ENCODE measurements around the gene SHMT2. TPM values are rescaled to one million over a fixed set of nuclear protein-coding genes. Genes with fewer than 3 reads are reported as not detected.

Gene SHMT2
- total RNA-seq, 1 experiment from 2014 or later, result 274 TPM

DNA sequence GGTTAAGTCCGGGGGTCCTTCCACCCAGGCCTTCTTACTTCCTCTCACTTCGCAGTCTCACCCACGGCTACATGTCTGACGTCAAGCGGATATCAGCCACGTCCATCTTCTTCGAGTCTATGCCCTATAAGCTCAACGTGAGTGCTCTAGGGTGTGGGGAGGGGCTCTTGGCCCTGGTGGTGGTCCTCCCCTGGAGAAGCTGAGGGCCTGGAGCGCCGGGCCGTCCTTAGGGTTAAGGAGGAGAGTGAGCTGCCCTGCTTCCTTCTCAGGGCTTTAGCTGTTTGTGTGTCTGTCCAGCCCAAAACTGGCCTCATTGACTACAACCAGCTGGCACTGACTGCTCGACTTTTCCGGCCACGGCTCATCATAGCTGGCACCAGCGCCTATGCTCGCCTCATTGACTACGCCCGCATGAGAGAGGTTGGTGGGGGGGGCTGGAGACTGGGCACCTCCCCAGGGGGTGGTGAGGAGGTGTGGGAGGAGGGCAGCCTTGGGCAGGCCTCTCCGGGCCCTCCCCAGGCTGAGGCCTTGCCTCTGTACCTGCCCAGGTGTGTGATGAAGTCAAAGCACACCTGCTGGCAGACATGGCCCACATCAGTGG is 2.7 kb downstream of the SHMT2 start:
- ChIA-PET POLR2A (ENCODE audit: low non-redundant PET) (interaction anchor here (0.6 kb wide), 1 partner anchor 138 kb away, joined by 7 read pairs; no protein-coding TSS in a partner anchor), CTCF (interaction anchor here (1.6 kb wide), 1 partner anchor 19 kb away, joined by 4 read pairs; no protein-coding TSS in a partner anchor)
- Histone ChIP-seq H3K4me3 (ENCODE audit: low read depth, low read length, poor library complexity, severe bottlenecking) (no peak overlapping the region), H3K27ac (ENCODE audit: low read depth, low read length, poor library complexity, severe bottlenecking) (no peak overlapping the region), H3K9me3 (ENCODE audit: low read depth, low read length, poor library complexity, severe bottlenecking) (no peaks in the 10 kb centered on the region), H3K36me3 (ENCODE audit: insufficient read depth, low read length, poor library complexity, severe bottlenecking) (peaks cover 43% of the 10 kb centered on the region), H3K27me3 (replicated peaks; ENCODE audit: insufficient read depth, low read depth, low read length, poor library complexity) (no peaks in the 10 kb centered on the region), H3K4me1 (ENCODE audit: insufficient read depth, low read length, poor library complexity, severe bottlenecking) (peaks cover 28% of the 10 kb centered on the region)
- no peak for TF ChIP-seq EZH2 (IDR thresholded peaks at IDR 0.05; ENCODE audit: borderline replicate concordance, low read depth, low read length, poor library complexity, severe bottlenecking)
- TF ChIP-seq, protein P1, sequence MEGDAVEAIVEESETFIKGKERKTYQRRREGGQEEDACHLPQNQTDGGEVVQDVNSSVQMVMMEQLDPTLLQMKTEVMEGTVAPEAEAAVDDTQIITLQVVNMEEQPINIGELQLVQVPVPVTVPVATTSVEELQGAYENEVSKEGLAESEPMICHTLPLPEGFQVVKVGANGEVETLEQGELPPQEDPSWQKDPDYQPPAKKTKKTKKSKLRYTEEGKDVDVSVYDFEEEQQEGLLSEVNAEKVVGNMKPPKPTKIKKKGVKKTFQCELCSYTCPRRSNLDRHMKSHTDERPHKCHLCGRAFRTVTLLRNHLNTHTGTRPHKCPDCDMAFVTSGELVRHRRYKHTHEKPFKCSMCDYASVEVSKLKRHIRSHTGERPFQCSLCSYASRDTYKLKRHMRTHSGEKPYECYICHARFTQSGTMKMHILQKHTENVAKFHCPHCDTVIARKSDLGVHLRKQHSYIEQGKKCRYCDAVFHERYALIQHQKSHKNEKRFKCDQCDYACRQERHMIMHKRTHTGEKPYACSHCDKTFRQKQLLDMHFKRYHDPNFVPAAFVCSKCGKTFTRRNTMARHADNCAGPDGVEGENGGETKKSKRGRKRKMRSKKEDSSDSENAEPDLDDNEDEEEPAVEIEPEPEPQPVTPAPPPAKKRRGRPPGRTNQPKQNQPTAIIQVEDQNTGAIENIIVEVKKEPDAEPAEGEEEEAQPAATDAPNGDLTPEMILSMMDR (conservative IDR thresholded peaks at IDR 0.05; ENCODE audit: low read depth, low read length), result no peak
- DNase-seq (ENCODE audit: low spot score), result no peak
- intact Hi-C loops (cut with micrococcal nuclease; ENCODE audit: unreplicated experiment), result no loop called here
- no TSS peak for BruUV-seq (replicated peaks)

DNA sequence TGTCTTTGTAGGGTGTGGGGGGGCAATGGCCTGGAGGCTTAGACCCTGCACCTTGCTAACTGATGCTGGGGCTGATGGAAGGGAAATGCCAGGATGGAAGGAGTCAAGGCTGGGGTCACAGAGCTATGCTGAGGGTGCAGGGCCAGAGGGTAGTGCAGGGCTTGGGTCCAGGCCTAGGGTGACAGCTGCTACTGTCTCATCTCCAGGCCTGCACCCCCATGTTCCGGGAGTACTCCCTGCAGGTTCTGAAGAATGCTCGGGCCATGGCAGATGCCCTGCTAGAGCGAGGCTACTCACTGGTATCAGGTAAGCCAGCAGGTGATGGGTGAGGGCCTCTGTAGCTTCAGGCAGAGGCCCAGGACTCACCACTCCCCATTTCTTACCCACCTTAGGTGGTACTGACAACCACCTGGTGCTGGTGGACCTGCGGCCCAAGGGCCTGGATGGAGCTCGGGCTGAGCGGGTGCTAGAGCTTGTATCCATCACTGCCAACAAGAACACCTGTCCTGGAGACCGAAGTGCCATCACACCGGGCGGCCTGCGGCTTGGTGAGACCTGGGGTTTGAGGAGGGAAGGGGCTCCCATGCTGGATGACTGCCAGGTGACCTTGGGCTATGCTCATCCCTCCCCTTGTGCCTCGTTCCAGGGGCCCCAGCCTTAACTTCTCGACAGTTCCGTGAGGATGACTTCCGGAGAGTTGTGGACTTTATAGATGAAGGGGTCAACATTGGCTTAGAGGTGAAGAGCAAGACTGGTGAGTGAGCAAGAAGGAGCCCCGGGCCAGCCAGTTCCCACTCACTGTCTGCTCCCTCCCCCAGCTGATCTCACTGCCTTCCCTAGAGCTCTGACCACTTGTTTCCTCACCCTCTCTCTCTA is 4.1 kb downstream of the SHMT2 start:
- peaks cover 40% of the 10 kb centered on the region for H3K4me1 ChIP-seq (ENCODE audit: insufficient read depth, low read length, poor library complexity, severe bottlenecking)
- H3K4me3 ChIP-seq (ENCODE audit: low read depth, low read length, poor library complexity, severe bottlenecking), result no peak overlapping the region
- peaks cover 43% of the 10 kb centered on the region for H3K36me3 ChIP-seq (ENCODE audit: insufficient read depth, low read length, poor library complexity, severe bottlenecking)
- intact Hi-C loops (cut with micrococcal nuclease; ENCODE audit: unreplicated experiment), result no loop called here
- H3K27ac ChIP-seq (ENCODE audit: low read depth, low read length, poor library complexity, severe bottlenecking), result peak overlapping the region; percentile 32
- TF ChIP-seq, protein P1 (conservative IDR thresholded peaks at IDR 0.05; ENCODE audit: low read depth, low read length), result no peak
- no peak for TF ChIP-seq EZH2 (IDR thresholded peaks at IDR 0.05; ENCODE audit: borderline replicate concordance, low read depth, low read length, poor library complexity, severe bottlenecking)
- BruUV-seq (replicated peaks), result no TSS peak
- no peaks in the 10 kb centered on the region for H3K9me3 ChIP-seq (ENCODE audit: low read depth, low read length, poor library complexity, severe bottlenecking)
- no peak for DNase-seq (ENCODE audit: low spot score)
- H3K27me3 ChIP-seq (replicated peaks; ENCODE audit: insufficient read depth, low read depth, low read length, poor library complexity), result no peaks in the 10 kb centered on the region
- CTCF ChIA-PET, result interaction anchor here (1.6 kb wide), 1 partner anchor 20 kb away, joined by 4 read pairs; no protein-coding TSS in a partner anchor
- POLR2A ChIA-PET (ENCODE audit: low non-redundant PET), result no interaction called here

DNA sequence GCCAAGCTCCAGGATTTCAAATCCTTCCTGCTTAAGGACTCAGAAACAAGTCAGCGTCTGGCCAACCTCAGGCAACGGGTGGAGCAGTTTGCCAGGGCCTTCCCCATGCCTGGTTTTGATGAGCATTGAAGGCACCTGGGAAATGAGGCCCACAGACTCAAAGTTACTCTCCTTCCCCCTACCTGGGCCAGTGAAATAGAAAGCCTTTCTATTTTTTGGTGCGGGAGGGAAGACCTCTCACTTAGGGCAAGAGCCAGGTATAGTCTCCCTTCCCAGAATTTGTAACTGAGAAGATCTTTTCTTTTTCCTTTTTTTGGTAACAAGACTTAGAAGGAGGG is 4.7 kb downstream of the SHMT2 start:
- H3K4me1 ChIP-seq (ENCODE audit: insufficient read depth, low read length, poor library complexity, severe bottlenecking), result peaks cover 40% of the 10 kb centered on the region
- CTCF ChIA-PET, result no interaction called here
- no peak for TF ChIP-seq EZH2 (IDR thresholded peaks at IDR 0.05; ENCODE audit: borderline replicate concordance, low read depth, low read length, poor library complexity, severe bottlenecking)
- TF ChIP-seq, protein P1 (conservative IDR thresholded peaks at IDR 0.05; ENCODE audit: low read depth, low read length), result no peak
- H3K27me3 ChIP-seq (replicated peaks; ENCODE audit: insufficient read depth, low read depth, low read length, poor library complexity), result no peaks in the 10 kb centered on the region
- no peaks in the 10 kb centered on the region for H3K9me3 ChIP-seq (ENCODE audit: low read depth, low read length, poor library complexity, severe bottlenecking)
- intact Hi-C loops (cut with micrococcal nuclease; ENCODE audit: unreplicated experiment), result no loop called here
- H3K27ac ChIP-seq (ENCODE audit: low read depth, low read length, poor library complexity, severe bottlenecking), result peak overlapping the region; percentile 32
- POLR2A ChIA-PET (ENCODE audit: low non-redundant PET), result no interaction called here
- TSS peak; percentile 25 for BruUV-seq (replicated peaks)
- H3K4me3 ChIP-seq (ENCODE audit: low read depth, low read length, poor library complexity, severe bottlenecking), result no peak overlapping the region
- H3K36me3 ChIP-seq (ENCODE audit: insufficient read depth, low read length, poor library complexity, severe bottlenecking), result peaks cover 43% of the 10 kb centered on the region
- no peak for DNase-seq (ENCODE audit: low spot score)

Measured in A673 (cell line).